Keratinocyte (primary cell): Measurements from ENCODE around the gene AKAP4. TPM values are rescaled to one million over a fixed set of nuclear protein-coding genes. Genes with fewer than 3 reads are reported as not detected.
A peak's percentile ranks its signal among the peaks of the same experiment; 100 is the strongest.

Experiments
- DNase-seq: peaks from one replicate; pipeline ENCODE4 v3.0.0-alpha.2; 2011; ENCODE audit warnings: low read depth, missing footprints, low spot score
- FAIRE-seq: peaks from 2 replicates; lab custom pipeline; 2011; peaks lifted over from hg19 to GRCh38; lab: Jason Lieb, UNC
- H2AFZ ChIP-seq: 2 replicates; pipeline ENCODE4 v1.6.0; 2012; ENCODE audit warnings: low read length, control low read depth, inconsistent platforms; ENCODE audit not compliant: control insufficient read depth
- H3K27ac ChIP-seq: 2 replicates; pipeline ENCODE4 v1.5.1; 2011; ENCODE audit warnings: low read length; ENCODE audit not compliant: control insufficient read depth, insufficient read depth
- H3K27me3 ChIP-seq: 3 replicates; pipeline ENCODE4 v1.6.0; 2011; ENCODE audit warnings: low read length; ENCODE audit not compliant: control insufficient read depth, insufficient read depth; ENCODE audit errors: extremely low read depth
- H3K36me3 ChIP-seq, 2 experiments: 2 replicates in 1 of 2; 3 replicates in 1 of 2; pipeline ENCODE4 v1.5.1; 2011; ENCODE audit warnings: low read length in 2 of 2, mild to moderate bottlenecking in 1 of 2; ENCODE audit not compliant: control insufficient read depth in 2 of 2, insufficient read depth in 2 of 2; ENCODE audit errors: extremely low read depth in 1 of 2
- H3K4me1 ChIP-seq: 3 replicates; pipeline ENCODE4 v1.5.1; 2011; ENCODE audit warnings: low read length; ENCODE audit not compliant: control insufficient read depth, insufficient read depth; ENCODE audit errors: extremely low read depth
- H3K4me2 ChIP-seq: 3 replicates; pipeline ENCODE4 v1.6.0; 2011; ENCODE audit warnings: low read depth, low read length; ENCODE audit not compliant: control insufficient read depth, insufficient read depth; ENCODE audit errors: extremely low read depth
- H3K4me3 ChIP-seq, 3 experiments: fragments of 200-600 bp in 1 of 3; sonication (generic) in 1 of 3; 2 replicates in 2 of 3; 3 replicates in 1 of 3; pipeline ENCODE4 v1.5.1; 2011 to 2016; ENCODE audit warnings: low read length in 3 of 3, mild to moderate bottlenecking in 3 of 3, control low read depth in 2 of 3, inconsistent platforms in 1 of 3, low read depth in 1 of 3, mixed read lengths in 1 of 3, mixed run types in 1 of 3, moderate library complexity in 1 of 3; ENCODE audit not compliant: control insufficient read depth in 2 of 3, insufficient read depth in 2 of 3; ENCODE audit errors: extremely low read depth in 1 of 3
- H3K79me2 ChIP-seq: 2 replicates; pipeline ENCODE4 v1.6.0; 2012; ENCODE audit warnings: low read length; ENCODE audit not compliant: control insufficient read depth, insufficient read depth
- H3K9ac ChIP-seq: 3 replicates; pipeline ENCODE4 v1.6.0; 2011; ENCODE audit warnings: low read length; ENCODE audit not compliant: control insufficient read depth, insufficient read depth; ENCODE audit errors: extremely low read depth
- H3K9me1 ChIP-seq: 3 replicates; pipeline ENCODE4 v1.6.0; 2011; ENCODE audit warnings: low read length; ENCODE audit not compliant: control insufficient read depth, insufficient read depth; ENCODE audit errors: extremely low read depth
- H3K9me3 ChIP-seq: 2 replicates; pipeline ENCODE4 v1.5.1; 2012; ENCODE audit warnings: low read depth, low read length; ENCODE audit not compliant: control insufficient read depth
- H4K20me1 ChIP-seq: 3 replicates; pipeline ENCODE4 v1.6.0; 2011; ENCODE audit warnings: low read length; ENCODE audit not compliant: control insufficient read depth, insufficient read depth; ENCODE audit errors: extremely low read depth
- EZH2 ChIP-seq: IDR thresholded peaks from one replicate; pipeline ENCODE4 v1.6.1; 2012; ENCODE audit warnings: inconsistent platforms, mild to moderate bottlenecking, low read length, moderate library complexity
- dilution Hi-C: fragments of 300-500 bp; cut with MboI; formaldehyde crosslinking; loops from one replicate; pipeline ENCODE4 v1.7.0; 2020; ENCODE audit warnings: low sequenced_read_pairs; ENCODE audit not compliant: extremely low pct_ligation_motif_present
- polyA plus RNA-seq, 5 experiments: library from polyadenylated mRNA; depleted of rRNA in 3 of 5; stranded (reverse) in 3 of 5; stranded (forward) in 1 of 5; unstranded in 1 of 5; fragments of >200 nt; gene quantifications; 1 replicate in 1 of 5; 2 replicates in 3 of 5; 3 replicates in 1 of 5; pipeline versions ENCODE4 v1.2.1 to v1.2.3, GENCODE V29; 2011 to 2012; ENCODE audit warnings: missing spikeins in 2 of 5, low read depth in 1 of 5, low replicate concordance in 1 of 5
- TF ChIP-seq, protein P1 (sequence below), 3 experiments: IDR thresholded peaks in 1 of 3; conservative IDR thresholded peaks in 1 of 3; optimal IDR thresholded peaks in 1 of 3; 2 replicates in 2 of 3; 3 replicates in 1 of 3; pipeline versions ENCODE3 to v1.5.1; 2011; ENCODE audit warnings: low read length in 3 of 3, mild to moderate bottlenecking in 3 of 3, moderate library complexity in 2 of 3, control low read depth in 1 of 3, inconsistent platforms in 1 of 3; ENCODE audit not compliant: insufficient read depth in 2 of 3; ENCODE audit errors: extremely low read depth in 1 of 3

AKAP4 gene
- polyA plus RNA-seq, 1 donor (not counting 4 experiments of a cell fraction or from before 2014, with no cell fraction given): not detected

DNA sequence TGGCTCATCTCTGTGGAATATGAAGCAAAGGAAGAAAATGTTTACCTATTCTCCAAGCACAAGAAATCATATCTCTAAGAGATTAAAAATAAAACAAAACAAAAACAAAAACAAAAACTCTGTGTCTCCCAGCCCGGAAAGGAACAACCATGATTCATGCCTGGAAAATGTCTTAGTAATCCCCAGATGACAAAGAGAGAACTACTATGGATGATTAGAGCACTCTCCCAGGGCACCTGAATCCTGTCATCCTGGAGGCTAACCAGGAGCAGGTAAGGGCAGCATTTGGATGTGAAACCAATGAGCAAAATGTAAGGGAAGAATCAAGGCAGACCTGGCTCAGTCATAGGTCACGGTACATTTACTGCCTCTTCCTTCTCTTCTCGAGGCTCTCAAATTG, 1.7 kb upstream of the AKAP4 start:
- Histone ChIP-seq H3K9me1 (no peaks in the 10 kb centered on the region), H3K79me2 (no peaks in the 10 kb centered on the region), H3K36me3 (no peaks in the 10 kb centered on the region), H3K9me3 (no peaks in the 10 kb centered on the region), H3K4me1 (peaks cover 7% of the 10 kb centered on the region), H3K4me2 (no peak overlapping the region), H3K27ac (no peak overlapping the region), H4K20me1 (no peaks in the 10 kb centered on the region), H3K4me3 (no peak overlapping the region), H3K9ac (no peak overlapping the region), H2AFZ (peak overlapping the region; percentile 24), H3K27me3 (no peaks in the 10 kb centered on the region)
- DNase-seq: no peak
- no peak for FAIRE-seq
- dilution Hi-C loops: no loop called here
- TF ChIP-seq, protein P1, sequence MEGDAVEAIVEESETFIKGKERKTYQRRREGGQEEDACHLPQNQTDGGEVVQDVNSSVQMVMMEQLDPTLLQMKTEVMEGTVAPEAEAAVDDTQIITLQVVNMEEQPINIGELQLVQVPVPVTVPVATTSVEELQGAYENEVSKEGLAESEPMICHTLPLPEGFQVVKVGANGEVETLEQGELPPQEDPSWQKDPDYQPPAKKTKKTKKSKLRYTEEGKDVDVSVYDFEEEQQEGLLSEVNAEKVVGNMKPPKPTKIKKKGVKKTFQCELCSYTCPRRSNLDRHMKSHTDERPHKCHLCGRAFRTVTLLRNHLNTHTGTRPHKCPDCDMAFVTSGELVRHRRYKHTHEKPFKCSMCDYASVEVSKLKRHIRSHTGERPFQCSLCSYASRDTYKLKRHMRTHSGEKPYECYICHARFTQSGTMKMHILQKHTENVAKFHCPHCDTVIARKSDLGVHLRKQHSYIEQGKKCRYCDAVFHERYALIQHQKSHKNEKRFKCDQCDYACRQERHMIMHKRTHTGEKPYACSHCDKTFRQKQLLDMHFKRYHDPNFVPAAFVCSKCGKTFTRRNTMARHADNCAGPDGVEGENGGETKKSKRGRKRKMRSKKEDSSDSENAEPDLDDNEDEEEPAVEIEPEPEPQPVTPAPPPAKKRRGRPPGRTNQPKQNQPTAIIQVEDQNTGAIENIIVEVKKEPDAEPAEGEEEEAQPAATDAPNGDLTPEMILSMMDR (optimal IDR thresholded peaks at IDR 0.05 in 1 of 3, IDR thresholded peaks at IDR 0.05 in 1 of 3, conservative IDR thresholded peaks at IDR 0.05 in 1 of 3; ENCODE audit: extremely low read depth in 1 of 3, insufficient read depth in 2 of 3, low read length in 3 of 3): no peak
- no peak for TF ChIP-seq EZH2

DNA sequence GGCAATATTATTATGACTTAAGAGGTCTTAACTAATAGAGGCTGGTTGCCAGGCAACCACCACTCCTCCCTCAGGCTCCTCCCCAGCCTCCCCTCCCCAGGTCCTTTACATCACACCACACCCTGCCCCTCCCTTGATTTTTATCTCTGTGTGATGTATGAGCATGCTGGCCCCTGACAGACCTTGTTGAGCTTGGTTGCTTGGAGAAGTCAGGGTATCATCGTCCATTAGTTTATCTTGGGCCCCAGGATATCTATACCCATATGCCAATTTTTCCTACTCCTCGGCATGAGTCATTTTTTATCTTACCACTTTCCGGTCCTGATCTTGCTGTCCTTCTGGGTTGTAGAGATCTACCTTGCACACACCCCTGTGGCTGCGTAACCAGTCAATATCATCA, 2.5 kb downstream of the AKAP4 start:
- dilution Hi-C loops: no loop called here
- H3K9me3 ChIP-seq: no peaks in the 10 kb centered on the region
- no peak for FAIRE-seq
- H3K27ac ChIP-seq: no peak overlapping the region
- peaks cover 3% of the 10 kb centered on the region for H3K4me1 ChIP-seq
- H3K9me1 ChIP-seq: no peaks in the 10 kb centered on the region
- H3K9ac ChIP-seq: no peak overlapping the region
- no peaks in the 10 kb centered on the region for H3K36me3 ChIP-seq
- H4K20me1 ChIP-seq: no peaks in the 10 kb centered on the region
- H3K4me2 ChIP-seq: no peak overlapping the region
- no peak overlapping the region for H2AFZ ChIP-seq
- DNase-seq: no peak
- no peak overlapping the region for H3K4me3 ChIP-seq
- H3K27me3 ChIP-seq: no peaks in the 10 kb centered on the region
- TF ChIP-seq EZH2: no peak
- TF ChIP-seq, protein P1 (optimal IDR thresholded peaks at IDR 0.05 in 1 of 3, IDR thresholded peaks at IDR 0.05 in 1 of 3, conservative IDR thresholded peaks at IDR 0.05 in 1 of 3; ENCODE audit: extremely low read depth in 1 of 3, insufficient read depth in 2 of 3, low read length in 3 of 3): no peak
- H3K79me2 ChIP-seq: no peaks in the 10 kb centered on the region
